CD8-positive, alpha-beta memory T cell (primary cell): ENCODE data around the gene KLF7. TPM values are rescaled to one million over a fixed set of nuclear protein-coding genes. Genes with fewer than 3 reads are reported as not detected.

Source experiments
- CTCF ChIA-PET: fragments of 350-600 bp; sonication (Branson Sonifier 250); formaldehyde crosslinking; loops from one replicate; lab custom pipeline; 2021; ENCODE audit warnings: antibody characterized with exemption; lab: Charles Lee
- POLR2A ChIA-PET: fragments of 350-600 bp; sonication (Branson Sonifier 250); formaldehyde crosslinking; loops from one replicate; lab custom pipeline; 2021; ENCODE audit warnings: antibody characterized with exemption; lab: Charles Lee
- DNase-seq, 5 donors: peaks; one replicate each; pipeline versions ENCODE4 v3.0.0 to v3.0.0-alpha.2; 2020 to 2022; ENCODE audit warnings: mixed read lengths in 1 of 5
- H3K27ac ChIP-seq: one replicate; pipeline ENCODE4 v1.7.0; 2013; ENCODE audit warnings: low read depth, mild to moderate bottlenecking, low read length, moderate library complexity
- H3K27me3 ChIP-seq: 2 replicates; pipeline ENCODE4 v1.7.0; 2013; ENCODE audit warnings: low read length, mild to moderate bottlenecking; ENCODE audit not compliant: insufficient read depth, poor library complexity, severe bottlenecking
- H3K36me3 ChIP-seq: 2 replicates; pipeline ENCODE4 v1.7.0; 2013; ENCODE audit warnings: mild to moderate bottlenecking, low read length, moderate library complexity; ENCODE audit not compliant: insufficient read depth
- H3K4me1 ChIP-seq: 2 replicates; pipeline ENCODE4 v1.7.0; 2013; ENCODE audit warnings: mild to moderate bottlenecking, low read length, moderate library complexity; ENCODE audit not compliant: insufficient read depth
- H3K4me3 ChIP-seq: 2 replicates; pipeline ENCODE4 v1.7.0; 2013; ENCODE audit warnings: mild to moderate bottlenecking, low read length
- H3K9me3 ChIP-seq: 2 replicates; pipeline ENCODE4 v1.7.0; 2013; ENCODE audit warnings: mild to moderate bottlenecking, low read length
- H3K27ac Mint-ChIP-seq, 8 donors: one replicate each; pipeline ENCODE4 v1.8.0; 2020 to 2021; ENCODE audit warnings: mixed read lengths in 8 of 8, mild to moderate bottlenecking in 6 of 8, inconsistent platforms in 3 of 8, moderate library complexity in 3 of 8
- H3K27me3 Mint-ChIP-seq, 2 donors: one replicate each; pipeline ENCODE4 v1.8.0; 2020 to 2021; ENCODE audit warnings: mixed read lengths in 2 of 2, mild to moderate bottlenecking in 1 of 2, moderate library complexity in 1 of 2
- H3K36me3 Mint-ChIP-seq, 3 donors: one replicate each; pipeline ENCODE4 v1.8.0; 2020 to 2021; ENCODE audit warnings: mixed read lengths in 3 of 3, inconsistent platforms in 1 of 3, mild to moderate bottlenecking in 1 of 3
- H3K4me1 Mint-ChIP-seq, 3 donors: one replicate each; pipeline ENCODE4 v1.8.0; 2020 to 2021; ENCODE audit warnings: mixed read lengths in 3 of 3, inconsistent platforms in 1 of 3, mild to moderate bottlenecking in 1 of 3
- H3K4me3 Mint-ChIP-seq, 7 donors: one replicate each; pipeline ENCODE4 v1.8.0; 2020 to 2021; ENCODE audit warnings: mixed read lengths in 7 of 7, mild to moderate bottlenecking in 6 of 7, moderate library complexity in 4 of 7, inconsistent platforms in 2 of 7
- H3K9me3 Mint-ChIP-seq, 5 donors: one replicate each; pipeline ENCODE4 v1.8.0; 2020 to 2022; ENCODE audit warnings: mixed read lengths in 5 of 5, mild to moderate bottlenecking in 3 of 5, moderate library complexity in 2 of 5, inconsistent platforms in 1 of 5
- polyA plus RNA-seq: library from polyadenylated mRNA; unstranded; fragments of 300-500 nt; fragmentation: Illumina TruSeq; gene quantifications from one replicate; pipeline ENCODE4 v1.2.3, GENCODE V29; 2021
- total RNA-seq, 2 experiments: library from RNA; stranded (reverse); gene quantifications; one replicate each; pipeline ENCODE4 v1.2.3, GENCODE V29; 2021

KLF7 gene
- total and polyA plus RNA-seq, 3 experiments from 2014 or later: 6.4 to 12.1 (median 6.7) TPM

- Histone ChIP-seq H3K4me1 (peaks cover 11% of the 10 kb centered on the region), H3K27me3 (no peaks in the 10 kb centered on the region), H3K4me3 (peak overlapping the region; percentile 84), H3K9me3 (no peaks in the 10 kb centered on the region), H3K36me3 (no peaks in the 10 kb centered on the region), H3K27ac (no peak overlapping the region)
- DNase-seq: peak in 1 of 5 donors; percentile 16
- Mint-ChIP-seq H3K27me3 (peaks cover 36 to 56% of the 10 kb centered on the region in 2 donors), H3K36me3 (no peaks in the 10 kb centered on the region), H3K9me3 (no peaks in the 10 kb centered on the region), H3K4me3 (peak overlapping the region; percentile 84 to 92 (median 88)), H3K4me1 (peaks cover 22 to 48% (median 33%) of the 10 kb centered on the region in 3 donors), H3K27ac (peak overlapping the region in 6 of 8 donors; percentile 2 to 96 (median 40))
- ChIA-PET CTCF (interaction anchor here (2.1 kb wide), 1 partner anchor 21 kb away, joined by 8 read pairs; no protein-coding TSS in a partner anchor), POLR2A (interaction anchor here (2.5 kb wide), 1 partner anchor 21 kb away, joined by 26 read pairs; no protein-coding TSS in a partner anchor)
Observed at GRCh38 chr2:207164006-207164831, 1.5 kb downstream of the KLF7 start.

GRCh38 chr2:207163756-207164005, 2.1 kb downstream of the KLF7 start:
- Histone ChIP-seq H3K36me3 (no peaks in the 10 kb centered on the region), H3K27ac (no peak overlapping the region), H3K9me3 (no peaks in the 10 kb centered on the region), H3K27me3 (no peaks in the 10 kb centered on the region), H3K4me1 (peaks cover 11% of the 10 kb centered on the region), H3K4me3 (peak overlapping the region; percentile 84)
- H3K4me3 Mint-ChIP-seq: peak overlapping the region; percentile 32 to 92 (median 86)
- peak overlapping the region in 3 of 8 donors; percentile 43 to 96 (median 44) for H3K27ac Mint-ChIP-seq
- no peak for DNase-seq
- peaks cover 36 to 53% of the 10 kb centered on the region in 2 donors for H3K27me3 Mint-ChIP-seq
- H3K4me1 Mint-ChIP-seq: peaks cover 22 to 48% (median 33%) of the 10 kb centered on the region in 3 donors
- H3K9me3 Mint-ChIP-seq: no peaks in the 10 kb centered on the region
- H3K36me3 Mint-ChIP-seq: no peaks in the 10 kb centered on the region
- POLR2A ChIA-PET: no interaction called here
- CTCF ChIA-PET: no interaction called here

GRCh38 chr2:207163053-207163755, 2.5 kb downstream of the KLF7 start:
- Mint-ChIP-seq H3K36me3 (no peaks in the 10 kb centered on the region), H3K27ac (peak overlapping the region in 5 of 8 donors; percentile 2 to 96 (median 44)), H3K9me3 (no peaks in the 10 kb centered on the region), H3K4me3 (peak overlapping the region in 6 of 7 donors; percentile 84 to 92 (median 87)), H3K27me3 (peaks cover 36 to 48% of the 10 kb centered on the region in 2 donors), H3K4me1 (peaks cover 22 to 48% (median 33%) of the 10 kb centered on the region in 3 donors)
- Histone ChIP-seq H3K4me1 (peaks cover 11% of the 10 kb centered on the region), H3K36me3 (no peaks in the 10 kb centered on the region), H3K27me3 (no peaks in the 10 kb centered on the region), H3K4me3 (peak overlapping the region; percentile 84), H3K27ac (no peak overlapping the region), H3K9me3 (no peaks in the 10 kb centered on the region)
- ChIA-PET CTCF (interaction anchor here (1.1 kb wide), 1 partner anchor 19 kb away, joined by 3 read pairs; no protein-coding TSS in a partner anchor), POLR2A (no interaction called here)
- peak in 1 of 5 donors; percentile 16 for DNase-seq

- ChIA-PET POLR2A (no interaction called here), CTCF (interaction anchor here (1.1 kb wide), 1 partner anchor 18 kb away, joined by 3 read pairs; no protein-coding TSS in a partner anchor)
- H3K27ac ChIP-seq: no peak overlapping the region
- H3K4me1 Mint-ChIP-seq: peaks cover 21 to 52% (median 30%) of the 10 kb centered on the region in 3 donors
- no peaks in the 10 kb centered on the region for H3K36me3 ChIP-seq
- H3K4me1 ChIP-seq: peaks cover 13% of the 10 kb centered on the region
- no peak for DNase-seq
- no peak overlapping the region for H3K4me3 Mint-ChIP-seq
- H3K27me3 Mint-ChIP-seq: peaks cover 32 to 39% of the 10 kb centered on the region in 2 donors
- H3K4me3 ChIP-seq: no peak overlapping the region
- H3K36me3 Mint-ChIP-seq: no peaks in the 10 kb centered on the region
- no peaks in the 10 kb centered on the region for H3K9me3 ChIP-seq
- H3K9me3 Mint-ChIP-seq: no peaks in the 10 kb centered on the region
- H3K27me3 ChIP-seq: no peaks in the 10 kb centered on the region
- H3K27ac Mint-ChIP-seq: no peak overlapping the region
Observed at GRCh38 chr2:207162316-207162715, 3.4 kb downstream of the KLF7 start.

GRCh38 chr2:207161247-207162123, 4.3 kb downstream of the KLF7 start:
- H3K4me3 ChIP-seq: no peak overlapping the region
- no peak overlapping the region for H3K4me3 Mint-ChIP-seq
- no peak overlapping the region for H3K27ac ChIP-seq
- no peaks in the 10 kb centered on the region for H3K9me3 Mint-ChIP-seq
- CTCF ChIA-PET: no interaction called here
- H3K27ac Mint-ChIP-seq: no peak overlapping the region
- no peaks in the 10 kb centered on the region for H3K9me3 ChIP-seq
- H3K4me1 ChIP-seq: peaks cover 15% of the 10 kb centered on the region
- no peaks in the 10 kb centered on the region for H3K27me3 ChIP-seq
- H3K36me3 ChIP-seq: no peaks in the 10 kb centered on the region
- H3K4me1 Mint-ChIP-seq: peaks cover 23 to 56% (median 29%) of the 10 kb centered on the region in 3 donors
- no peak for DNase-seq
- H3K27me3 Mint-ChIP-seq: peaks cover 28 to 34% of the 10 kb centered on the region in 2 donors
- POLR2A ChIA-PET: no interaction called here
- no peaks in the 10 kb centered on the region for H3K36me3 Mint-ChIP-seq

- H3K27ac Mint-ChIP-seq: no peak overlapping the region
- H3K27ac ChIP-seq: no peak overlapping the region
- no peak overlapping the region for H3K4me3 ChIP-seq
- H3K9me3 ChIP-seq: no peaks in the 10 kb centered on the region
- H3K9me3 Mint-ChIP-seq: no peaks in the 10 kb centered on the region
- H3K36me3 Mint-ChIP-seq: no peaks in the 10 kb centered on the region
- H3K4me1 Mint-ChIP-seq: peaks cover 27 to 64% (median 36%) of the 10 kb centered on the region in 3 donors
- H3K36me3 ChIP-seq: no peaks in the 10 kb centered on the region
- DNase-seq: no peak
- no peak overlapping the region for H3K4me3 Mint-ChIP-seq
- no peaks in the 10 kb centered on the region for H3K27me3 ChIP-seq
- ChIA-PET POLR2A (no interaction called here), CTCF (no interaction called here)
- H3K4me1 ChIP-seq: peaks cover 29% of the 10 kb centered on the region
- peaks cover 21 to 27% of the 10 kb centered on the region in 2 donors for H3K27me3 Mint-ChIP-seq
Observed at GRCh38 chr2:207160115-207160514, 5.6 kb downstream of the KLF7 start.

- no peaks in the 10 kb centered on the region for H3K27me3 ChIP-seq
- no peak overlapping the region for H3K4me3 ChIP-seq
- ChIA-PET POLR2A (no interaction called here), CTCF (no interaction called here)
- peaks cover 0 to 2% (median 0%) of the 10 kb centered on the region in 5 donors for H3K9me3 Mint-ChIP-seq
- H3K36me3 ChIP-seq: no peaks in the 10 kb centered on the region
- H3K9me3 ChIP-seq: no peaks in the 10 kb centered on the region
- DNase-seq: no peak
- no peak overlapping the region for H3K27ac ChIP-seq
- H3K4me3 Mint-ChIP-seq: no peak overlapping the region
- peaks cover 14 to 18% of the 10 kb centered on the region in 2 donors for H3K27me3 Mint-ChIP-seq
- no peak overlapping the region for H3K27ac Mint-ChIP-seq
- peaks cover 40% of the 10 kb centered on the region for H3K4me1 ChIP-seq
- peaks cover 22 to 70% (median 34%) of the 10 kb centered on the region in 3 donors for H3K4me1 Mint-ChIP-seq
- H3K36me3 Mint-ChIP-seq: no peaks in the 10 kb centered on the region
Observed at GRCh38 chr2:207159002-207159401, 6.7 kb downstream of the KLF7 start.
